HG02642 (cell line): ENCODE results near the gene RET.

ENCODE experiments used
- ATAC-seq: cut with Tn5 transposase; IDR thresholded peaks from one replicate; pipeline ENCODE4 v1.9.1; 2021; ENCODE audit warnings: mild to moderate bottlenecking; ENCODE audit not compliant: unreplicated experiment, poor library complexity

RET gene

DNA sequence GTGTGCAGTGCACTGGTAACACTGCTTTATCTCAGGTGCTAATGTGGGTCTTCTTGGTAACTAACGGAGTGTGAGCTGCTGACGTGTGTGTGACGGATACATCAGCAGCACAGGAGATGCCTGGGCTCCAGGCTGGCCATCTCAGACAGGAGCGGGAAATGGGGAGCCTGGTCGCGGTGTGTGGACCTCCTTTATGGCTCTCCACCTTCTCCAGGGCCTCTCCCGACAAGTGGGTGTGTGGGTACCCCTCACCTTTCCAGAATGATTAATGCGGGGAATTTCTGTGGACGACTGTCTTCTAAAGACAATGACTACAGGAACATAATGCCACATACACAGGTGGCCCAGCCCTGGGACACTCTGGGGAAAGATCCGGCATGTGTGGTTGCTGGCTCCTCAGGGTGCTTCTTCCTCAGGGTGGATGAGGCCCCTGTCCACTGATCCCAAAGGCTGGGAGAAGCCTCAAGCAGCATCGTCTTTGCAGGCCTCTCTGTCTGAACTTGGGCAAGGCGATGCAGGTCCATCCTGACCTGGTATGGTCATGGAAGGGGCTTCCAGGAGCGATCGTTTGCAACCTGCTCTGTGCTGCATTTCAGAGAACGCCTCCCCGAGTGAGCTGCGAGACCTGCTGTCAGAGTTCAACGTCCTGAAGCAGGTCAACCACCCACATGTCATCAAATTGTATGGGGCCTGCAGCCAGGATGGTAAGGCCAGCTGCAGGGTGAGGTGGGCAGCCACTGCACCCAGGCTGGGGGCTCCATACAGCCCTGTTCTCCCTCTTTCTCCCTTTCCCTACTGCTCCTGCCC lies 41.1 kb downstream of the RET start:
- no peak for ATAC-seq

DNA sequence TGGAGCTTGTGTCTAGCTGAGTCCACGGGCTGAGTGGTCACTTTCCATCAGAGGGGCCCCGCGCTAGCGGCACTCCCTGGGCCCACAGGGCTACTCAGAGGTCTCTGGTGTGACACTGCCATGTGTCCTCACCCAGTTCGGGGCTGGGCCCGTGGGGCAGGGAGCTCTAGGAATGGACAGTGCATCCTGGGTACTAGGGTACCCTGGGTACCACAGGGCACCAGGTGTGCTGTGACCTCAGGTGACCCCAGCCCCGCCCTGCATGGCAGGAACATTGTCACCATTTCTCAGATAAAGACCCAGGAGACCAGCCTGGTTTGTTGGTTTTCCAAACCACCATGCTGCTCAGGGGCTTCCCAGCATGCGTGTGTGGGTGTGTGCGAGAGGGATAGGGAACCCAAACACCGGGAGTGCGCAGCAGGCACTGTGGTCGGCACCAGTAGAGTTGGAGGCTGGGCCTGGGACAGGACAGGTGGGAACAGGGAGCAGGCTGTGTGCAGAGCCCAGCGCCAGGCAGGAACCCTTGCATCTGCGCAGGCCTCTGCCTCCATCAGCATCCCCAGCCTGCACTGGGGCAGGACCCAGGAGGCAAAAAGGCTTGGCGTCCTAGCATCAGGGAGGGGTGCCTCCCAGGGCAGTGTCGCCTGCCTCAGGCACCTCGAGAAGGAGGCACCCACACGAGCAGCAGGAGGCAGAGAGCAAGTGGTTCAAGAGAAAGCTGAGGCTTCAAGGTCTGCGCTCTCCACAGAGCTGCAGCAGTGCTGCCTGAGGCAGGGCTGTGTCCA lies 42.0 kb downstream of the RET start:
- no peak for ATAC-seq

DNA sequence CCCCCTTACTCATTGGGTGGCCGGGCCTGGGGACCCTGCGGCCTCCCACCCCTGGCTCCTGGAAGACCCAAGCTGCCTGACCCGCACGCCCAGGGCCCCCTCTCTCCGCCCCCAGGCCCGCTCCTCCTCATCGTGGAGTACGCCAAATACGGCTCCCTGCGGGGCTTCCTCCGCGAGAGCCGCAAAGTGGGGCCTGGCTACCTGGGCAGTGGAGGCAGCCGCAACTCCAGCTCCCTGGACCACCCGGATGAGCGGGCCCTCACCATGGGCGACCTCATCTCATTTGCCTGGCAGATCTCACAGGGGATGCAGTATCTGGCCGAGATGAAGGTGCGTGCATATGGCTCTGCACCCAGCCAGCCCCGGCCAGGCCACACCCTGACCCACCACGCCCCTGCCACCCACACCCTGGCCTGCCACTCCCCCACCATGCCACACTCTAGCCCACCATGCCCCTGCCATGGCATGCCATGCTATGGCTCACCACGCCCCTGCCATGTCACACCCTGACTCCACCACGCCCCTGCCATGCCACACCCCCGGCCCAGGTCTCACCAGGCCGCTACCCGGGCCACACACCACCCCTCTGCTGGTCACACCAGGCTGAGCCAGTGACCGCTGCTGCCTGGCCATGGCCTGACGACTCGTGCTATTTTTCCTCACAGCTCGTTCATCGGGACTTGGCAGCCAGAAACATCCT lies 42.7 kb downstream of the RET start:
- no peak for ATAC-seq

DNA sequence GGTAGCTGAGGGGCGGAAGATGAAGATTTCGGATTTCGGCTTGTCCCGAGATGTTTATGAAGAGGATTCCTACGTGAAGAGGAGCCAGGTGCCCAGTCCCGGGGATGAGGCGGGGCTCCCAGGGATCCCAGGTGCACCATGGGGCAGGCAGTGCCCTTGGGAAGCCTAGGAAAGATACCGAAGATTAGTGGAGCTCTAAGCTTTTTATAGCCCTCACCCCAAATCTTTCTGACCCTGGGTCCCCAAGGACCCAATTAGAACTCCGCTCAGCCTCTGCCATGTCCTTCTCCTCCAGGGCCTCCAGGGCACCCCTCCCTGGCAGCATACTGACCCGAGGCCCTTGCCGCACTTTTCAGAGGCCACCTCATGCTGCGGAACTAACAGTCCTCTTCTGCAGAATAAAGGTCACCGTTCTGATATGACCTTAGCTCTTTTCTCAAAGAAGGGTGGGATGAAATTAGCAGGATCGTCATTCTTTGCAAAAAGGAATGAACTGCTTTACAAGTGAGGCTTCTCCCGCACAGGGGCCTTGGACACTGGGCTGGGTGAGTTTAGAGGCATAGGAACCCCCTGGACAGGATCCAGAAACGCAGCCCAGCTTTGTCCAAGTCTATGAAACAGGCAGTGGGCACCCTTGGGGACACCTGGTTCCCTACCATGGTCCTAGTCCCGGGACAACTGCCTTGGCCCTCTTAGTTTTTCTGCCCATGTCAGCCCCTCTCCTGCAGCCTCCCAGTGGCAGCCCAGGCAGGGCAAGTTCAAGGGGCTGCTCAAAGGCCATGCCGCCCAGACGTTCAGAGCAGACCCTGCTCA lies 43.5 kb downstream of the RET start:
- no peak for ATAC-seq

DNA sequence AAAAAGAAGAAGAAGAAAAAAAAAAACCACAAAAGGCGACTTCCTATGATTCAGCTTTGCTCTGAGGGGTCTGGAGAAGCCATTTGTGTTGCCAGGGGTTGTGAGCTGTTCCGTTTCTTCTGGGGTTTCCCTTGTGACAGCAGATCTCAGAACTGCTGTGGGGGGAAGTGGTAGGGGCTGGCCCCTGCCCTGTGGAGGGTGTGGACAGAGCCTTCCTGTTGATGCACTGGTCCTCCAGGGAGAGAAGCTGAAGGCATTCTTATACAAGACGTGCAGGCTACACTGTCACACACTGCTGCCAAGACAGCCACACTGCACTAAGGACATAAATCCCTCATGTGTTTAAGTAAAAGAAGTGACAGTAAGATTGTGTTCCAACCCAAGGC lies 44.1 kb downstream of the RET start:
- peak; percentile 89 for ATAC-seq

DNA sequence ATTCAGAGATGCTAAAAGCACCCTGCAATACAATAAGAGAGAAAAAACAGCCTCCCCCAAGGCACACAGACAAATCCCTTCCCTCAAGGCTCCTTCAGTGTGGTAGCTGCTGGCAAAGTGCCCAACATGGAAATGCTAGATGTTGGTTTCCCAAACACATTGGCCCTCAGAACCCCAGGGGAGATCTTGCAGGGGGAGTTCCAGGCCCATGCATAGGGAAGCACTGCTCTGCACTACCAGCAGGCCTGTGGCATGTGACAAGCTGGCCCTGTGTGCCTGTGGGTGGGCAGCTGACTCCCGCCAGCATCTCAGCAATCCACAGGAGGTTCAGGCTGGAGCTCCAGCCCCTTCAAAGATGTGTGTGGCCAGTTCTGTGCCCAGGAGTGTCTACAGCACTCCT lies 44.6 kb downstream of the RET start:
- no peak for ATAC-seq

DNA sequence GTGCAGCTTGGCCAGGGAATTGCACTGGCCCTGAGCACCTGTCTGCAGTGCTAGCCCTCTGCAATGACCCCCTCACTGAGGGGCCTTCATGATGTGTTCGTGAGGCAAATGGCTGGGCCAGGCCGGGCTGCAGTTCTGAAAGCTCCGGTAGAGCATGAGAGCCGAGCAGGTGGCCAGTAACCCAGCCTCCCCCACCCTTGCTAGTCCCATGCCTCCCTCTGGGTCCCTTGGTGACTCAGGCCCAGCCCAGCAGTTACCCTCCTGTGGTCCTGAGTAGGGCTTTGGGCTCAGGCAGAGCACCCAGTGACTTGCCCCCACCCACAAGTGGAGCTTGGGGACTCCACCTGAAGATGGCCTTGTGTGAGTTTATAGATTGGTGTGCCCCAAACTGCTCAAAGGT lies 45.2 kb downstream of the RET start:
- no peak for ATAC-seq

DNA sequence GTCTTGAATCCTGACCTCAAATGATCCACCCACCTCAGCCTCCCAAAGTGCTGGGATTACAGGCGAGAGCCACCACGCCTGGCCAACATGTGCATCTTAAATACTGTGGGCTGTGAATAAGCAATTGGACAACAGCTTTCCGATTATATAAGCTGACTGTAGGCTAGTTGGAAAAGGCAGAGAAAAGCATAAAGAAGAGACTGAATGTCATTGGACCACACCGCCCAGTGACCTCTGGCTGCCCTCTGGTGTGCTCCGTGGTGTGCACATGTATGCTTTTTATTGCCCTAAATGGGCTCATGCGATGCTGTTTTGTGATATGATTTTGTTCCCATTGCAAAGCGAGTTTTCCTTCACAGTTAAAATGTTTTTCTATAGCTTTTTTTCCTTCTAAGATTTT lies 46.0 kb downstream of the RET start:
- no peak for ATAC-seq

DNA sequence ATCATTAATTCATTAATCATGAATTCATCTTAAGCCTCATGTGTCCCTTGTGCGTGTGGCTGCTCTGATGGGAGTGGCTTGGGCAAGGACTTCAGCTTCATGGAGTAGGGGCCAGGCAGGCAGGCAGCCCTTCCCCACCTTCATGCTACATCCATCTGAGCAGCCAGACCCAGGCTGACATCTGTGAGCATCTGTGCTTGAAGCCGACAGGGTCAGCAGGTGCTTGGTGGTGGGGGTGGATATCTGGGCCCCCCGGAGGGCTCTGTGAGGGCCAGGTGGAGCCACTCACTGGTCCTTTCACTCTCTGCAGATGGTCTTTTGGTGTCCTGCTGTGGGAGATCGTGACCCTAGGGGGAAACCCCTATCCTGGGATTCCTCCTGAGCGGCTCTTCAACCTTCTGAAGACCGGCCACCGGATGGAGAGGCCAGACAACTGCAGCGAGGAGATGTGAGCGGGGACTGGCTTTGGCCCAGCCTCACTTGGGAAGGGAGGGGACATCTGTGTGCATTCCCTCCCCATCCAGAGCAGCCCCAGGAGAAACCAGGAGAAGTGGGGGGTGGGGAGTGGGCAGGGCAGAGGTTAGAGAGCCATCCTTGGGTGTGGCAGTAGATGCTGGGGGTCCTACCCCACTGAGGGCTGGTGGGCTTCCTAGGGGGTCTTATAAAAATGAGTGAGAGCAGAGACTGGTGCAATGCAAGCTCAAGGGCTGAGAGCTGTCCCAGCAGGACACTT lies 46.7 kb downstream of the RET start:
- no peak for ATAC-seq

DNA sequence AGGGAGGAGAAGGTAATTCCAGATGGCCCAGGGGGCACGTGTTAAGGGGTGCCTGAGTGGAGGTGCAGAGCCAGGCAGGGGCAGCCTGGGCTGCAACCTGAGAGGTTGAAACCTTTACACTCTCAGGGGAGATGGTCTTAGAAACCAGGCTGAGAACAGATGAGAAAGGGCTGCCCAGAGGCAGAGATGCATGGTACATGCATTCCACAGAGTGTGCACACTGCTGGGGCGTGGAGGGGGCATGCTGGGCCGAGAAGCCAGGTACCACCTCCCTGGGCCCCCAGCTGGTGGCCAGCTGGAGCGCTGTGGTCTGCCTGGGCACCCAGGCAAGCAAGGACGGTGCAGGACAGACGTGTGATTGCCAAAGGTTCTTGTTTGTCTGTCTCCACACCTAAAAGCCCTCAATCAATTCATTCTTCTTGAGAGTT lies 47.2 kb downstream of the RET start:
- ATAC-seq = no peak

DNA sequence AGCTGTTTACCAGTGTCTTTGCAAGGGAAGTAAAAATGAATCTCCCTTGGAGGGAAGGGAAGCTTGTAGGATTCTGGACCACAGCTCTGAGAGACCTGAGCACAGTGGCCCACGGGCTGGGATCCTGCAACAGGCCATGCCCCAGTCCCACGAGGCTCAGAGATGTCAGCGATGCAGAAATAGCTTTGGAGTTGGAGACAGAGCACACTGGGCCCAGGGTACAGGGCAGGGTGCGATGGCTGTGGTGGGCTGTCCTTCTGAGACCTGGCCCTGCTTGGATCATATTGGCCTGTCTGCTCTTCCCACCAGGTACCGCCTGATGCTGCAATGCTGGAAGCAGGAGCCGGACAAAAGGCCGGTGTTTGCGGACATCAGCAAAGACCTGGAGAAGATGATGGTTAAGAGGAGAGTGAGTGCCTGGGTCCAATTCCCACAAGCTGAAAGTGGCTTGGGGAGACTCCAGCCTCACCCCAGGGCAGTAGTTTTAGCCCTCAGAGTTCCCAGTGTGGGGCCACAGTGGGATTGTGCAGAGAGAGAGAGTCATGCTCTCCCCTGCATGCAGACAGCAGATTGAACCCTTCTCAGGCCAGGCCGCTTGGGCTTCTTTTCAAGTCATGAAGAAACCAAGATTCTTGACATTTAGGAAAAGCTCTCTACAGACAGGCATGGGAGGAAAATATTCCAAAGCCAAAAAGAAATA lies 47.9 kb downstream of the RET start:
- ATAC-seq = no peak

DNA sequence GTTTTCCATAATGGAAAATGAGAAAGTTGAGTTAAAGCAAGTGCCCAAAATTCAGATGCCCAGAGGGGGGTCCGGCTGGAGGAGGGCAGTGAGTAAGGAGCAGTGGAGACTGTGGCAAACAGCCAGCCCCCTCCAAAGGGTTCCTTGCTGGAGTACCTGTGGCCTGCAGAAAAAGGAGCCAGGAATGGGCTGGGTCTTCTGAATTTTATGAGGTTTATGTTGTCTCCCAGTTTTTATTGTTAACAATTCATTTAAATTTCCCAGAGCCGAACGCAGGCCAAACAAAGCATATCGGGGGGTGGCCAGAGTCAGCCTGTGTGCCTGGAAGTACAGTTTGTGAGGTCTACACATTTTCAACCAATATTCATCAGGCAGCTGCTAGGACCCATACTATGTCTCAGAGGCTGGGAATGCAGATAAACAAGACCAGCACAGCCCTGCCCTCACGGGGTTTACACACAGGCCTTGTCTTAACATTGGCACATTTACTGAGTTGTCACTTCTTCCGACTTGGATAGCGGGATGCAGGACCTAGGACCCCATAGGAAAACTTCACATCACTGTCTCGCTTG lies 48.5 kb downstream of the RET start:
- no peak for ATAC-seq

DNA sequence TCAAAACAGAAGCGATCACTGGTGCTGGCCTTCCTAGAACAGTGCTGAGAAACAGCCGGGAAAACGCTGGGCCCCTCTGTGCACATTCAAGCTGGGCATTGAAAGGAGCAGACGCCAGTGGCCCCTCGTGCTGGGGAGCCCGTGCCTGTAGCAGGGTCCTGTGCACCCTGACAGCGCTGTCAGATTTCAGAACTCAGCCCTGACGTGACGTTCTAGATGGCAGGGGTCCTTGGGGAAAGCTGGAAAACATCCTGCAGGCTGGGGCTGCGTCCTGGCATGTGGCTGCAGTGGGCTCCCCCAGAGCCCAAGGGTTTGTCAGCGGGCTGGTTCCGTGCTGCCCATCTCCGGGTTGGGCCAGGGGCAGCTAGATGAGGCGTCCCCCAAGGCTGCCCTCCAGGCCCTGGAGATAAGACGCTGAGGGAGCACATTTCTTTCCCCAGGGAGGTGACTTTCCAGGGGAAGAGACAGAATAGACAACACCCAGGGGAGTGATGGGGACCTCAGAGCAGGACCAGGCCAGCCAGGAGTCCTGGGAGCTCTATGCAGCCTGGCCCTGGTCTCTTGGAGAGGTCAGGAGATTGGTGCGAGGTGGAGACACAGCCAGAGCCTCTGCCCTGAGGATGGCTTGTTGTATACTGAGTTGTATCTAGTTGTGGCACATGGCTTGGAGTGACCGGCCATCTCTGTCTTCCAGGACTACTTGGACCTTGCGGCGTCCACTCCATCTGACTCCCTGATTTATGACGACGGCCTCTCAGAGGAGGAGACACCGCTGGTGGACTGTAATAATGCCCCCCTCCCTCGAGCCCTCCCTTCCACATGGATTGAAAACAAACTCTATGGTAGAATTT lies 49.2 kb downstream of the RET start:
- ATAC-seq = no peak

DNA sequence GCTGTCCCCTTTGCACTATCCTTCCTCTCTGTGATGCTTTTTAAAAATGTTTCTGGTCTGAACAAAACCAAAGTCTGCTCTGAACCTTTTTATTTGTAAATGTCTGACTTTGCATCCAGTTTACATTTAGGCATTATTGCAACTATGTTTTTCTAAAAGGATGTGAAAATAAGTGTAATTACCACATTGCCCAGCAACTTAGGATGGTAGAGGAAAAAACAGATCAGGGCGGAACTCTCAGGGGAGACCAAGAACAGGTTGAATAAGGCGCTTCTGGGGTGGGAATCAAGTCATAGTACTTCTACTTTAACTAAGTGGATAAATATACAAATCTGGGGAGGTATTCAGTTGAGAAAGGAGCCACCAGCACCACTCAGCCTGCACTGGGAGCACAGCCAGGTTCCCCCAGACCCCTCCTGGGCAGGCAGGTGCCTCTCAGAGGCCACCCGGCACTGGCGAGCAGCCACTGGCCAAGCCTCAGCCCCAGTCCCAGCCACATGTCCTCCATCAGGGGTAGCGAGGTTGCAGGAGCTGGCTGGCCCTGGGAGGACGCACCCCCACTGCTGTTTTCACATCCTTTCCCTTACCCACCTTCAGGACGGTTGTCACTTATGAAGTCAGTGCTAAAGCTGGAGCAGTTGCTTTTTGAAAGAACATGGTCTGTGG lies 50.0 kb downstream of the RET start:
- ATAC-seq = peak; percentile 34

DNA sequence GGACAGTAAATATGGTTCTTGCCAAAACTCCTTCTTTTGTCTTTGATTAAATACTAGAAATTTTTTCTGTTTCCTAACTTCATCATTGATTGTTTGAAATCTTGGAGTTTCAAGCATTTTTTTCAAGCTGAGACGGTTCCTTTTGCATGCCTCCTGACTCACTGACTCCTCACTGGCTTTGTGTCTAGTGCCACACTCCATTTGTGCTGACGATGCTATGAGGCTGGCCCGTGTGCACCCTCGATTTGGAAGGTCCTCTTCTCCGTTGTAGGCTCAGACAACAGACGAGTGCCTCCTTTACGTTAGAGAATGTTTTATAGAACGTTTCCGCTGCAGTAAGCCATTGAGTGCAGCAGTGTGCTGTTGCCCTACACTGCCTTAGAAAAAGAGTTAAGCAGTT lies 50.6 kb downstream of the RET start:
- ATAC-seq = no peak

DNA sequence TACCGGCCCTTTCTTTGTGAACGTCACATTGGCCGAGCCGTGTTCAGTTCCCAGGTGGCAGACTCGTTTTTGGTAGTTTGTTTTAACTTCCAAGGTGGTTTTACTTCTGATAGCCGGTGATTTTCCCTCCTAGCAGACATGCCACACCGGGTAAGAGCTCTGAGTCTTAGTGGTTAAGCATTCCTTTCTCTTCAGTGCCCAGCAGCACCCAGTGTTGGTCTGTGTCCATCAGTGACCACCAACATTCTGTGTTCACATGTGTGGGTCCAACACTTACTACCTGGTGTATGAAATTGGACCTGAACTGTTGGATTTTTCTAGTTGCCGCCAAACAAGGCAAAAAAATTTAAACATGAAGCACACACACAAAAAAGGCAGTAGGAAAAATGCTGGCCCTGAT lies 51.5 kb downstream of the RET start:
- no peak for ATAC-seq

DNA sequence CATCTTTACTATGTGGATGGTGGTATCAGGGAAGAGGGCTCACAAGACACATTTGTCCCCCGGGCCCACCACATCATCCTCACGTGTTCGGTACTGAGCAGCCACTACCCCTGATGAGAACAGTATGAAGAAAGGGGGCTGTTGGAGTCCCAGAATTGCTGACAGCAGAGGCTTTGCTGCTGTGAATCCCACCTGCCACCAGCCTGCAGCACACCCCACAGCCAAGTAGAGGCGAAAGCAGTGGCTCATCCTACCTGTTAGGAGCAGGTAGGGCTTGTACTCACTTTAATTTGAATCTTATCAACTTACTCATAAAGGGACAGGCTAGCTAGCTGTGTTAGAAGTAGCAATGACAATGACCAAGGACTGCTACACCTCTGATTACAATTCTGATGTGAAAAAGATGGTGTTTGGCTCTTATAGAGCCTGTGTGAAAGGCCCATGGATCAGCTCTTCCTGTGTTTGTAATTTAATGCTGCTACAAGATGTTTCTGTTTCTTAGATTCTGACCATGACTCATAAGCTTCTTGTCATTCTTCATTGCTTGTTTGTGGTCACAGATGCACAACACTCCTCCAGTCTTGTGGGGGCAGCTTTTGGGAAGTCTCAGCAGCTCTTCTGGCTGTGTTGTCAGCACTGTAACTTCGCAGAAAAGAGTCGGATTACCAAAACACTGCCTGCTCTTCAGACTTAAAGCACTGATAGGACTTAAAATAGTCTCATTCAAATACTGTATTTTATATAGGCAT lies 52.3 kb downstream of the RET start:
- peak; percentile 61 for ATAC-seq
